ENCODE results near the gene PSD. TPM values are rescaled to one million over a fixed set of nuclear protein-coding genes. Genes with fewer than 3 reads are reported as not detected.
A peak's percentile ranks its signal among the peaks of the same experiment; 100 is the strongest.

The PSD gene
- polyA plus RNA-seq, 3 donors, result 7.4 to 13.1 (median 12.2) TPM

DNA sequence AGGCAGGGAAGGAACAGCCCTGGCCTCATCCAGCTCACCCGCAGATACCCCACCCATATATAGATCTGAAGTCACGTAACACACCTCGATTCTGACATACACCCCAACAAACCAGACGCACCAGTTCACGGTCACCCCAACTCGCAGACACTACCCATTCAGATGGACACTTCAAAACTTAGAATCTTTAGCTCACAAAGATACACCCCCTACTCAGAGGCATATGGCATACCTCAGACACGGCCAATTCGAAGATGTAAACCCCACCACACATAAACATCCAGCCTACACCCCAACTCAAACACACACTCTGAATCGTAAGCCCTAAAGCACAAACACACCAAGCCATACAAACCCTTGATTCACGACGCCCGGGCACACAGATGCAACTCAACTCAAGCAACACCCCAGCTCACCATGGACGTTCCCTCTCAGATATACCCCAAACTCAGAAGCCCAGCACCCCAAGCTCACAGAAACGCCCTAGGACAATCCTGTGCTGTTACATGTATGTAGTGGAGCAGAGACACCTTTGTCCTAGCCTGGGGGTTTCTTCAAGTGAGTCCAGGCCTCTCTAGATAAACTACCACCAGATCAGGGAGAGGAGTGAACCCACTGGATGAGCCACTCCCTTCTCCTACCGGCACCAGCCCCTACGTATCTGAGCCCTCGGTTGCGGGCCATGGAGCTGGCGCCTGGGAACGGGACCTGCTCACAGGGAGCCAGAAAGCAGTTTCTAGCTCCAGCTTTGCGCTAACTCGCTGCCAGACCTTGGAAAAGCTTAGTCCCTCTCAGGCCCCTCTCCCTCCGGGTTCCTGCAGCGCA, 8.8 kb downstream of the PSD start:
- DNase-seq (ENCODE audit: extremely low read depth in 1 of 11, low read depth in 9 of 11, low spot score in 4 of 11), result no peak

DNA sequence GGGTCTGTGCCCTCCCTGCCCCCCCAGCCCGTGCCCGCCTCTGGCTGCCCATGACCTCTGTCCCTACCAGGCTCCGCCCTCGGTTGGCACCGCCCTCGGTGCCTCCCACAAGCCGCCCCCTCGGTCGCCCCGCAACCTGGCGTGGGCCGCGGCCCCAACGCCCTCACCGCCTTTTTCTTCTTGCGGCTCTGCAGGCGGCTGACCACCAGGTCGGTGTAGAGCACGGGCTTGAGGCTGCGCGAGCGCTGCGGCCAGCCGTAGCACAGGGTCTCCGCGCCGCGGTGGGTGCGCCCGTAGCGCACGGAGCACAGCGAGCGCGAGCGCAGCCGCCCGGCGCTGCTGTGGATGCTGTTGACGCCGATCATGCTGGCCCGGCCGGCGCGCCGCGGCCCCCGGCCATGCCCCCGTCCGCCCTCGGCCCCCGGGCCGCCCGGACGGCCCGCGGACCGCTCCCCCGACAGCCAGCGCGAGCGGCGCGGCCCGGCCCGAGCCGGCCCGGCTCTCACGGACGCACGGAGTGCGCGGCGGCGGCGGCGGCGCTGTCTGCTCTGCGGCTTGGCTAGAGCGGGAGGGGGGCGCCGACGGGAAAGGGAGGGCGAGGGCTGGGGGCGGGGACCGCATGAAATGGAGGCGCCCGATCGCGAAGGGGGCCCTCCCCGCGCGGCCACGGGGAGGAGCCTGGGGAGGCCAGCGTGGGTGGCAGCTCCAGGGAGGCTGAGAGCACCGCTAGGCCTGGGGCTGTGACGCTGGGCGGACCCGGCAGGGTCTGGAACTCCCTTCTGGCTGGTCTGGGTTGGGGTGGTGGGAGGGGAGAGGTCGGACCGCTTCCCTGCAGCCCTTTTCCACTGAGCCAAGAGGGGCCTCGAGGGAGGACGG, 9.6 kb downstream of the PSD start:
- peak in 1 of 11 donors; percentile 60 for DNase-seq (ENCODE audit: extremely low read depth in 1 of 11, low read depth in 9 of 11, low spot score in 4 of 11)

DNA sequence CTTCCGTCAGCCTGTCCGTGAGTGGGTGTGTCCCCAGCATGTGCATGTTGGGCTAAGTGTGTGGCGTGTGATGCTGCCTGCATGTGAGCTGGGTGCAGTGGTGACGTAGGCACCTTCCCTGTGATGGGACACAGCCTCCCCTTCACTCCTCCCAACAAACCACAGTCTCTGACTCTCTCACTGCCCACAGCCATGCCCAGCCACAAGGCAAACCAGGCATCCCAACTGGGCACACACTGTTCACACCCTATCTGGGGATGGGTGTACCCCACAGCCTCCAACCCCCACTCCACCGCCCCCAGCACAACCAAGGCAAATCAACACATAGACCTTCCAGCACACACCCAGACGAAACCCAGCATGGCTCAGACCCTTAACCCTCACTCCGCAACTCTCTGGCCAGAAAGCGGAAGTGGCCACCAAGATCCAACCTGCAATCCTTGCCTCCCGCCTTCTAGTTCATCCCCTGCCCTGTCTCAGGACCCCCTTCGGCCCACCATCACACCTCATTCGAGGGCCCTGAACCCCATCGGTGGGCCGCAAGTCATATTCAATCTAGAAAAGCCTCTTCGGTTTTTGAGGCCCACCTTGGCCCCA, 10.4 kb downstream of the PSD start:
- no peak for DNase-seq (ENCODE audit: extremely low read depth in 1 of 11, low read depth in 9 of 11, low spot score in 4 of 11)

DNA sequence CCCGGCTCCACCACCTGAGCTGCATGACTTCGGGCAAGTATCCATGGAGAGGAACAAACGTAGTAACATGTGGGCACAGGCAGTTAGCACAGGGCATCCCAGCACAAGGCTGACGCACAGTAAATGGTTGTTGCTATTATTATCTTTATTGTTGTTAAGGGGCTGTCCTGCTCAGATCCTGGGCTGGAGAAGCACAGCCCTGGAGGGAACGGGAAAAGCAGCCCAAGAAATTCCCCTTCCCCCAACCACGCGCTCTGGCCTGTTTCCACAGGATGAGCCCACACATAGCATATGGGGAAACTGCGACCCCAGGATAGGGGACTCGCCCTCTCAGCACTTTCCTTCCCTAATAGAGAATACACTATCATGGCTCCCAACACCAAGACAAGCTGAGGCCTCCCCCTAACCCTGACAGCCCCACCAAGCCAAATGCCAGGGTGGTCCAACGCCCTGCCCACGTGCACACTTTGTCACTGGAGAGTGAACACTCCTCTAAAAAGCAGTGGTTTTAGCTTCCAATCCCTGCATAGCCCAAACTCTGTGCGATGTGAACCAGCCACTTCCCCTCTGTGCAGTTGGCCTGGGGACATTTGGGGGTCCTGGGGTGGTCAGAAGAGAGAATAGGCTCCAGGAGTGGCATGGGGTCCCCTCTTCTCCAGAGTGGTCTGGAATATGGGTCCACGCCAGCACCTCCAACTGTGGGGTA, 11.0 kb downstream of the PSD start:
- DNase-seq (ENCODE audit: extremely low read depth in 1 of 11, low read depth in 9 of 11, low spot score in 4 of 11), result no peak

DNA sequence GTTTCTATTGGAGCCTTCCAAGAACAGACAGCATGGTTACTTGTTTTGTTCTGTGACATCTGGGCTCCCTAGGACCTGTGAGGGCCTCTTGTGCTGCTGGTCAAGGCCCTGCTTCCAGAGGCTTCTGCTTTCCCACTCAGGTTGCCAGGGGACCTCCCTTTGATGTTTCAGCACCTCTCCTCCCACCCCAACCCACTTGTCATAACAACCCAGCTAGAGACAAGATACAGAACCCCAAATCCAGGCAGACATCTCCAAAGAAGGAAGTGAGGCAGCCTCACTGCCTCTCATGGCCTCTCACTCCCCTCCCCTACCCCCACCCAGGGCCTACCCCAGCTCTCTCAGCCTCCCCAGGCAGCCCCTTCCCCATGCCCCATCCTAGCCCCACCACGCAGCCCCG, 11.8 kb downstream of the PSD start:
- no peak for DNase-seq (ENCODE audit: extremely low read depth in 1 of 11, low read depth in 9 of 11, low spot score in 4 of 11)

DNA sequence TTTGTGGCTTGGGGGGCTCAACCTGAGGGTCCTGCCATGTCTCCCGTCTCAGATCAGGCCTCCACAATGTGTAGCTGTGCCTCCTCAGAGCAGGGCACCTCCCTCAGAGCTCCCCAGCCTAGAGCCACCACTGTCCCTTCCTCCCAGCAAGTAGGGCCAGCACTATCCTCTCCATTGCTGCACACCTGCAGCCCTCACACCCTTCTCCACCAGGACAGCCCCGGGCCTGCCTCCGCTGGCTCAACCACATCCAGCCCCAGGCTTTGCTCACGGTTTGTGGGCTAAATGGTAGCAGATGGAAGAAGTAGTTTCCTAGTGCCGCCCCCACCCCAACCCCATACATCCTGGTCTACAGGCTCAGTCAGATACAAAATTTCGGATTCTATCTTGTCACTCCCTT, 13.0 kb downstream of the PSD start:
- DNase-seq (ENCODE audit: extremely low read depth in 1 of 11, low read depth in 9 of 11, low spot score in 4 of 11), result no peak

DNA sequence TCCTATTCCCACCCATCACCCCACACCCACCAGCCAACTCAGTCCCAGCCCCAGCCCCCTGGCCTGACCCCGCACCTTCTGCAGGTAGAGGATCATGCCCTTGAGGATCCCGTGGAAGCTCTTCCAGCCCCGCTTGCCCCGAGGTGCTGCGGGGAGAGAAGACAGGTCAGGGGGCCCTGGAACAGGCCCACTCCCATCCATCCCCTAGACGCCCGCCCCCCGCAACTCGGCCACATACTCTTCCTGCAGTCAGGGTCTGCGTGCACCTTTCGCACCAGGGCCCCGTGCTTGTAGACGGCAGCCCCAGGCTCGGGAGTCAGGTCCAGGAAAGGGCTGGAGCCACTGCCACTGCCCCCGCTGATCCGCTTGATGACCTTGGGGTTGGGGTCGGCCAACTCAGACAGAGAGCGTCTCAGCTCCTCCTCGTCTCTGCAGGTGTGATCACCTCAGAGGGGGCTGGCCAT, 13.4 kb downstream of the PSD start:
- DNase-seq (ENCODE audit: extremely low read depth in 1 of 11, low read depth in 9 of 11, low spot score in 4 of 11), result no peak

DNA sequence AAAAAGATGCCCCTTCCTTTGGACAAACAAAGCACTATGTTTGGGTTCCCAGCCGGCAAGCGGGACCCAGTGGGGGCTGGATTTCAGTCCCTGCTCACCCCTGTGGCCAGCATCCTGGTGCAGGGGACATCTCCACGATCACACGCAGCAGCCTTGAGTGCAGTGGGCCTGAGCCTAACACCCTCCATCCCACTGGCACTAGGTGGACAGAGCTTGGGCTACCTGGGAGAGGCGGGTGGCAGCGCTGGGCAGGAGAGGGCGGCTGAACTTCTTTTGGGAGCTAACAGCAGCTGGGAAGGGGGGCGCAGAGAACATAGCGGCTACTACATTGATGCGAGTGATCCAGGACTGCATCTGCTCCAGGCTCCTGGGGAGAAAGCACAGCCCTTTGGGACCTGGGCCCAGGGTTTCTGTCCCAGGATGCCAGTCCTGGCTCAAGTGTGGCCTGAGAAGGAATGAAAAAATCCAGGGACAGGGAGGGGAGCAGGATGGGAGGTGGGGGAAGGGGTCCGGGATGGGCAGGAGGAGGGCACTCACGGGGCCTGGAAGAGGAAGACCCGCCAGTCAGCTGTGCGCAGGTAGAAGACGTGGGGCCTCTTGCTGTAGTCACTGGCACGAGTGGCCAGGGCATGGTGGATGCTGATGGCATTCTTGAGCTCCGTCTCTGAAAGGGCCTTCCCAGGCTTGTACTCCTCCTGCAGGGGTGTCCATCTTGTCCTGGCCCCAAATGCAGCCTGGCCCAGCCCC, 14.1 kb downstream of the PSD start:
- no peak for DNase-seq (ENCODE audit: extremely low read depth in 1 of 11, low read depth in 9 of 11, low spot score in 4 of 11)

DNA sequence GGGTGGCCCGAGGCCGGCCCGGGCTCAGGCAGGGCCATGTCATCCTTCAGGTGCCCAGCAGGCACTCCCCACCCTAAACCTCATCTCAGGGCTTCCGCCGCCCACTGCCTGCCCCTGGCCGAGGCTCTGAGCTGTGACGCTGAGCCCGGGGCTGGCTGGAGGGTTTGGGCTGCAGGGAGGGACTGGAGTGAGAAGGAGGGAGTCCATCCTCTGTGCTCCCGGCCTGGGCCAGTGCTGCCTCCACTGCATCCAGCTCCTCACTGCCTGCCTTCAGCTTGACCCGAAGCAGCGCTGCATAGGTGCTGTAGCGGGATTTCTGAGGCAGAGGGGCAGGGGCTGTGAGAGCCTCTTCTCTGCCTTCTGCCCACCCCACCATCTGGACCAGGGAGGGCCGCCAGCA, 15.5 kb downstream of the PSD start:
- DNase-seq (ENCODE audit: extremely low read depth in 1 of 11, low read depth in 9 of 11, low spot score in 4 of 11), result no peak

DNA sequence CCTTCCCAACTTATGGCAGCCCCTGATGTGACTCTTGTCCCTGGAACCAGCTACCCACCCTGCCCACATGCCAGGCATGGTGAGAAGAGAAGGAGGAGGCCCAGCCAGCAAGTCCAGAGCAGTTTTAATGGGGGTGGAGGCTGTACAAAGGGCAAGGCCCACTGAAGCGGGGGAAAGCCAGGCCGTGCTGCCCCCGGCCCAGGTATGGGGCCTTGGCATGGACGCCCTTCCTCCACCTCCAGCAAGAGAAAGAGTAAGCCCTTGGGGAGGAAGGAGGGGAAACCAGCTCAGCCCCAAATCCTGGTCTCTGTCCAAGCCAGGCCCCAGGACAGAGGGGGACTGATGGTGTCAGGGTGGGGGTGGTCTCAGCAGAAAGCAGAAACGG, 16.1 kb downstream of the PSD start:
- DNase-seq (ENCODE audit: extremely low read depth in 1 of 11, low read depth in 9 of 11, low spot score in 4 of 11), result no peak

DNA sequence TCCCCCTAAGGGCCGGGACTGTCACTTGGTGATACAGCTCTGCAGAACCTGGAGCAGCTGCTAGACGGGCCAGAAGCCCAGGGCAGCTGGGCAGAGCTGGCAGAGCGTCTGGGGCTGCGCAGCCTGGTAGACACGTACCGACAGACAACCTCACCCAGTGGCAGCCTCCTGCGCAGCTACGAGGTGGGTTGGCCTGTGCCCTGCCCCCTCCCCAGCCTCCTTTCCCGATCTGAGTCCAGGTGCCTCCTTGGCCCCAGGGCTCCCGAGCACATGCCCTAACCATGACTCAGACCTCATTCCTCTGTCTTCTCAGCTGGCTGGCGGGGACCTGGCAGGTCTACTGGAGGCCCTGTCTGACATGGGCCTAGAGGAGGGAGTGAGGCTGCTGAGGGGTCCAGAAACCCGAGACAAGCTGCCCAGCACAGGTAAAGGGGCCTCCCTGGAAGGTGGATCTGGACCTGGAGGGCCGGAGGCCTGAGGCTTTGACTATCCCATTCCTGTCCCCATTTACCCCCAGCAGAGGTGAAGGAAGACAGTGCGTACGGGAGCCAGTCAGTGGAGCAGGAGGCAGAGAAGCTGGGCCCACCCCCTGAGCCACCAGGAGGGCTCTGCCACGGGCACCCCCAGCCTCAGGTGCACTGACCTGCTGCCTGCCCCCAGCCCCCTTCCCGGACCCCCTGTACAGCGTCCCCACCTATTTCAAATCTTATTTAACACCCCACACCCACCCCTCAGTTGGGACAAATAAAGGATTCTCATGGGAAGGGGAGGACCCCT, 16.7 kb downstream of the PSD start:
- DNase-seq (ENCODE audit: extremely low read depth in 1 of 11, low read depth in 9 of 11, low spot score in 4 of 11), result no peak

DNA sequence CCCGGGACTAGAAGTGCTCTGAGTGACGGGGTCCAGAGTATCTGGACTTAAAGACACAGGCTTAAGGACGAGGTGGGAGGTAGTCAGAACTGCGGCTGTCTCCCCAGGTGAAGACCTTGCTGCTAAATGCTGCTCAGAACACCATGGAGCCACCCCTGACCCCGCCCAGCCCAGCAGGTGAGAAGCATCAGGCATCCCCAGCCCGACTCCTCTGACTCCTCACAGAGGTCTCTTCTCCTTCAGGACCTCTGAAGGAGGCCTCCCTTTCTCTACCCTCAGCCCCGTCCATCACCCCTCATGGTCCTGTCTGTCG, 17.3 kb downstream of the PSD start:
- no peak for DNase-seq (ENCODE audit: extremely low read depth in 1 of 11, low read depth in 9 of 11, low spot score in 4 of 11)

DNA sequence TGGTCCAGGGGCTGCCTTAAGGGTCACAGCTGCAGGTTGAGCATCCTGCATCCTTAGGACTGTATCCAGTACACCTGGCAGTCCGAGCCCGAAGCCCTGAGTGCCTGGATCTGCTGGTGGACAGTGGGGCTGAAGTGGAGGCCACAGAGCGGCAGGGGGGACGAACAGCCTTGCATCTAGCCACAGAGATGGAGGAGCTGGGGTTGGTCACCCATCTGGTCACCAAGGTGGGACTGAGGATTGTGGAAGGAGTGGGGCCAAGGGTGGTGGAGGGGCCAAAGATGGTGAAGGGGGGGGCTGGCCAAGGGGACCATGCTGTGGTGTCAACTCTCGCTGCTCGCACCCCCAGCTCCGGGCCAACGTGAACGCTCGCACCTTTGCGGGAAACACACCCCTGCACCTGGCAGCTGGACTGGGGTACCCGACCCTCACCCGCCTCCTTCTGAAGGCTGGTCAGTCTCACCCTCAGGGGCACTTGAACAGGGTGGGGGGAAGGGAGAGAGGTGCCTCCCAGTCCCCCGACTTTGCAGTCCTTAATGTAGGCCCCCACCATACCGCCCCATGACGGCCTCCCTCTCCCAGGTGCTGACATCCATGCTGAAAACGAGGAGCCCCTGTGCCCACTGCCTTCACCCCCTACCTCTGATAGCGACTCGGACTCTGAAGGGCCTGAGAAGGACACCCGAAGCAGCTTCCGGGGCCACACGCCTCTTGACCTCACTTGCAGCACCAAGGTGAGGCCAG, 17.8 kb downstream of the PSD start:
- DNase-seq (ENCODE audit: extremely low read depth in 1 of 11, low read depth in 9 of 11, low spot score in 4 of 11), result no peak

DNA sequence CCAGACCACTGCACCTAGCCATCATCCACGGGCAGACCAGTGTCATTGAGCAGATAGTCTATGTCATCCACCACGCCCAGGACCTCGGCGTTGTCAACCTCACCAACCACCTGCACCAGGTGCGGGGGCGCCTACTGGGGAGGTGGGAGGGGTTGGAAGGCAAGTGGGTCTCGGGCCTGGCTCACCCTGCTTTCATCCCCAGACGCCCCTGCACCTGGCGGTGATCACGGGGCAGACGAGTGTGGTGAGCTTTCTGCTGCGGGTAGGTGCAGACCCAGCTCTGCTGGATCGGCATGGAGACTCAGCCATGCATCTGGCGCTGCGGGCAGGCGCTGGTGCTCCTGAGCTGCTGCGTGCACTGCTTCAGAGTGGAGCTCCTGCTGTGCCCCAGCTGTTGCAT, 18.5 kb downstream of the PSD start:
- no peak for DNase-seq (ENCODE audit: extremely low read depth in 1 of 11, low read depth in 9 of 11, low spot score in 4 of 11)

DNA sequence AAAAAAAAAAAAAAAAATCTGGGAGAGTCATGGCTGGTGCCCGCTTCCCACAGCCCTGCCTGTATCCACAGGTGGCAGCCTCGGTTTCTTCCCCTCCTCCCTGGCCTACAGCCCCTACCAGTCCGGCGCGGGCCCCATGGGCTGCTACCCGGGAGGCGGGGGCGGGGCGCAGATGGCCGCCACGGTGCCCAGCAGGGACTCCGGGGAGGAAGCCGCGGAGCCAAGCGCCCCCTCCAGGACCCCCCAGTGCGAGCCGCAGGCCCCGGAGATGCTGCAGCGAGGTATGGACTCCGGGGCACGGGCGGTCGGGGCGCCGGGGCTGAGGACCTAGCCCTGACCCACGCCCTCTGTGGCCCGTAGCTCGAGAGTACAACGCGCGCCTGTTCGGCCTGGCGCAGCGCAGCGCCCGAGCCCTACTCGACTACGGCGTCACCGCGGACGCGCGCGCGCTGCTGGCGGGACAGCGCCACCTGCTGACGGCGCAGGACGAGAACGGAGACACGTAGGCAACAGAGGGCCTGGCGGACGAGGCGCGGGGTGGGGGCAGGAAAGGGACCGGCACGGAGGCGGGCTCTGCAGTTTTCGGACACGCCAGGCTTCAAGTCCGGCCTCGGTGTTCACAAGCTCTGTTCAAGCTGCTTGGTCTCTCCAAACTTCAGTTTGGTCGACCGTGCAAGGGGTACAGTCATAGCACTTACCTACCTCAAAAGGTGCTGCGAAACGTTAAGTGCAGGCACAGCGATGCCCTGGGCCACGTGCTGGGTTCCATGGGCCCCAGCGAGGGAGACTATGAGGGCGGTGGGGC, 19.2 kb downstream of the PSD start:
- peak in 9 of 11 donors; percentile 74 to 89 (median 81) for DNase-seq (ENCODE audit: extremely low read depth in 1 of 11, low read depth in 9 of 11, low spot score in 4 of 11)

DNA sequence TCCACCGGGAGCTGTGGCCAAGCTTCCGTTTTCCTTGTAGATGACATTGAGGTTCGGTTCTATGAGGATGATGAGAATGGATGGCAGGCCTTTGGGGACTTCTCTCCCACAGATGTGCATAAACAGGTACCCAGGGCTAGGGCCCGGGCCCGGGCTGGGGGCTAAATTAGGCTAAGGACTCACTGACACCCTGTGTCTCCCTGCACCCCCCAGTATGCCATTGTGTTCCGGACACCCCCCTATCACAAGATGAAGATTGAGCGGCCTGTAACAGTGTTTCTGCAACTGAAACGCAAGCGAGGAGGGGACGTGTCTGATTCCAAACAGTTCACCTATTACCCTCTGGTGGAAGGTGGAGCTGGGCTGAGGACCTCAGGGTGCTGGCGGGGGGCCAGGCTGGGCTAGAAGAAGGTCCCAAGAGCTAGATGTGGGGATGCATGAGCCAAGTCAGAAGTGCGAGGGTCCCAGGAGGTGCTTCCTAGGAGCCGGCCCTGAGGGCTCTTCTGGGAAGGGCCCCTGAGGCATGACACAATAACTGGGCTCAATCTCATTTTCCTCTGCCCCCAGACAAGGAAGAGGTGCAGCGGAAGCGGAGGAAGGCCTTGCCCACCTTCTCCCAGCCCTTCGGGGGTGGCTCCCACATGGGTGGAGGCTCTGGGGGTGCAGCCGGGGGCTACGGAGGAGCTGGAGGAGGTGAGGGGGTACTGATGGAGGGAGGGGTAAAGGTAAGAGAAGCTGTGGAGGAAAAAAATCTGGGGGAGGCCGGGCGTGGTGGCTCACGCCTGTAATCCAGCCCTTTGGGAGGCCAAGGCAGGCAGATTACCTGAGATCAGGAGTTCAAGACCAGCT, 20.2 kb downstream of the PSD start:
- DNase-seq (ENCODE audit: extremely low read depth in 1 of 11, low read depth in 9 of 11, low spot score in 4 of 11), result no peak

Measured in renal cortex interstitium (tissue), 11 donors.